H4 (cell line): ENCODE data around the gene SPATA45. TPM values are rescaled to one million over a fixed set of nuclear protein-coding genes. Genes with fewer than 3 reads are reported as not detected.
"Not testable (repeated sequence)": the region's sequence is repeated elsewhere in the genome, so short reads cannot be mapped to it uniquely, and the experiment has no call there.

ENCODE experiments used
- DNase-seq: peaks from one replicate; pipeline ENCODE4 v3.0.0-alpha.2; 2015; ENCODE audit warnings: low spot score
- total RNA-seq: library from RNA; depleted of rRNA; stranded (reverse); fragments of >200 nt; shearing (Covaris generic); gene quantifications from 2 replicates; pipeline ENCODE4 v1.2.3, GENCODE V29; 2014

SPATA45 gene
- total RNA-seq, 1 experiment from 2014 or later = 0.75 TPM

DNA sequence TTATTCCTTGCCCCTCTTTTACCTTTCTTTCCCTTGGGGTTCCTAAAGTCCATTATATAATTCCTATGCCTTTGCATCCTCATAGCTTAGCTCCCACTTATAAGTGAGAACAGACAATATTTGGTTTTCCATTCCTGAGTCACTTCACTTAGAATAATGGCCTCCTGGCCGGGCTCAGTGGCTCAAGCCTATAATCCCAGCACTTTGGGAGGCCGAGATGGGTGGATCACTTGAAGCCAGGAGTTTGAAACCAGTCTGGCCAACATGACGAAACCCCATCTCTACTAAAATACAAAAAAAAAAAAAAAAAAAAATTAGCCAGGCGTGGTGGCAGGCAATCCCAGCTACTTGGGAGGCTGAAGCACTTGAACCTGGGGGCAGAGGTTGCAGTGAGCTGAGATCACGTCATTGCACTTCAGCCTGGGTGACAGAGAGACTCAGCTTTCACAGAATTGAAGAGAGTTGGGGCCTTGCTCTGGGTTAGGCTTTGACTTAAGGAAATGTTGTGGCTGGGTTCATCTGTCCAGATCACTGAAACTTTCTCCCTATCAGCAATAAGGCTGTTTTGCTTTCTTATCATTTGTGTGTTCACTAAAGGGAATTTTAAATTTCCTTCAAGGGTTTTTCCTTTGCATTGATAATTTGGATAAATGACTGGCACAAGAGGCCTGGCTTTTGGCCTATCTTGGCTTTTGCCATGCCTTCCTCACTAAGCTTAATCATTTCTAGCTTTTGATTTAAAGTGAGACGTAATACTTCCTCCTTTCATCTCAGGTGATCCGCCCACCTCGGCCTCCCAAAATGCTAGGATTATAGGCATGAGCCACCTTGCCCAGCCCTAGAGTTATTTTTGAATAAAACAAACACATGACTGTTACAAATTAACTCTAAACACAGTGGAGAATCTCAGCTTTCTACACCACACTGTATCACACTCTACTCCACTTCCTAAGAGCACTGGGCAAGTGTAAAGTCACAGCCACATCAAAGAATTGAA is 13.9 kb downstream of the SPATA45 start:
- DNase-seq = not testable (repeated sequence)

DNA sequence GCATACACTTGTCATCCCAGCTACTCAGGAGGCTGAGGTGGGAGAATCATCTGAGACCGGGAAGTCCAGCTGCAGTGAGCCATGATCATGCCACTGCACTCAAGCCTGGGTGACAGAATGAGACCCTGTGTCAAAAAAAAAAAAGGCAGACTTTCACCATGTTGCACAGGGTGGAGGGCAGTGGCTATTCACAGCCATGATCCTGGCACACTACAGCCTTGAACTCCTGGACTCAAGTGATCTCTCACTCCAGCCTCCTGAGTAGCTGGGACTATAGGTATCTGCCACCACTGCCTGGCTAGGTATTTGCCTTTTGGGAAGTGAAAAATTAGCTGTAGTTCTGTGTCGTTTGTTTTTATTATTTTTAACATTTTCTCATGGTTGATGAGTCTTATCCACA is 19.1 kb downstream of the SPATA45 start:
- no peak for DNase-seq

GRCh38 chr1:212827831-212828278 is 19.6 kb downstream of the SPATA45 start:
- DNase-seq = no peak

DNA sequence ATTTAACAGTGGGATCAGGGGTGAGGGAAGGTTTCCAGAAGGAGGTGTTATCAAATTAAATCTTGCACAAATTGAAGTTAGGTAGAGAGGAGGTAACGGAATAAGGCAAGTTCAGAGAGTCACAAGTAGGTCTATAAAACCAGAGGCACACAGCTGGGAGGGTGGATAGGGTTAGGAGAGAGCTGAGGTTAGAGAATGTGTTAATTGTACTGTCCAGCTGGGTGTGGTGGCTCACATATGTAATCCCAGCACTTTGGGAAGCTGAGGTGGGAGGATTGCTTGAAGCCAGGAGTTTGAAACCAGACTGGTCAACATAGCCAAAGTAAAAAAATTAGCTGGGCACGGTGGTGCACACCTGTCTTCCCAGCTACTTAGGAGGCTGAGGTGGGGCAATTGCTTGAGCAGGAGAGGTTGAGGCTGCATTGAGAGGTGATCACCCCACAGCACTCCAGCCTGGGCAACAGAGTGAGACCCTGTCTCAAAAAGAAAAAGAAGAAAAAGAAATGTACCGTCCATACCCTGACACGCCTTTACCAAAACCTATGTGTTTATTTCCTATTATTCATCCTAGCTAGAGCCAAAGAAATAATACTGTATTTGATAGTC is 20.2 kb downstream of the SPATA45 start:
- DNase-seq = no peak

GRCh38 chr1:212825798-212826452 is 21.5 kb downstream of the SPATA45 start:
- DNase-seq = no peak

DNA sequence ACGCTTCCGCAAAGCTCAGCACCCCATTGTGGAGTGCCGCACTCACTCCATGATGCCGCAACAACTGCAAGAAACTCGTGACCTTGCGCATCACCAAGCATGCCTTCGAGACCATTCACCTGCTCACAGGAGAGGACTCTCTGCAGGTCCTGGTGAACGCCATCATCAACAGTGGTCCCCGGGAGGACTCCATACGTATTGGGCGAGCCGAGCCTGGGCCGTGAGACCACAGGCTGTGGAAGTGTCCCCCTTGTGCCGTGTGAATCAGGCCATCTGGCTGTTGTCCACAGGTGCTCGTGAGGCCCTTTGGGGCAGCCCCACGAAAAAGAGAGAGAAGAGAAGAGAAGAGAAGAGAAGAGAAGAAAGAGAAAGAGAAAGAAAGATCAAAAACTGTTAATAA is 23.2 kb downstream of the SPATA45 start:
- DNase-seq = no peak

GRCh38 chr1:212822956-212823355 is 24.5 kb downstream of the SPATA45 start:
- no peak for DNase-seq

- DNase-seq = no peak
Measured at GRCh38 chr1:212820969-212821368, 26.5 kb downstream of the SPATA45 start.

DNA sequence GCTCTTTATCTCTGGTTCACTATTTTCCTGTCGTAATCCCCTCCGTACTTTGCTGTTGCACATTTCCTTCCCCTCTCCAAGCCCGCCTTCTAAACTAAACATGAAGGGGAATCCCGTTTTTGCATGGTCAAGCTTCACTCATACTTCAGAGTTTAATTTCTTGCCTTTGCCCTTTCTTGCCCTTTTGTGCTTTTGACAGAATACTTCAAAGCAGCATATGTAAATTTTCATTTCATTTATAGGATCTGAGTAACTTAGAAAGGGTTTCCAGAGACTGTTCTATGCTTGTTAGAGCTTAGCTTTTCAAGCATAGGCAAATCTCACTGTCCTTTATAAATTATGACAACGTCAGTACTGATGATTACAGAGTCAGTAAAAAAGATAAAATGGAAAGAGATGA is 27.7 kb downstream of the SPATA45 start:
- no peak for DNase-seq

DNA sequence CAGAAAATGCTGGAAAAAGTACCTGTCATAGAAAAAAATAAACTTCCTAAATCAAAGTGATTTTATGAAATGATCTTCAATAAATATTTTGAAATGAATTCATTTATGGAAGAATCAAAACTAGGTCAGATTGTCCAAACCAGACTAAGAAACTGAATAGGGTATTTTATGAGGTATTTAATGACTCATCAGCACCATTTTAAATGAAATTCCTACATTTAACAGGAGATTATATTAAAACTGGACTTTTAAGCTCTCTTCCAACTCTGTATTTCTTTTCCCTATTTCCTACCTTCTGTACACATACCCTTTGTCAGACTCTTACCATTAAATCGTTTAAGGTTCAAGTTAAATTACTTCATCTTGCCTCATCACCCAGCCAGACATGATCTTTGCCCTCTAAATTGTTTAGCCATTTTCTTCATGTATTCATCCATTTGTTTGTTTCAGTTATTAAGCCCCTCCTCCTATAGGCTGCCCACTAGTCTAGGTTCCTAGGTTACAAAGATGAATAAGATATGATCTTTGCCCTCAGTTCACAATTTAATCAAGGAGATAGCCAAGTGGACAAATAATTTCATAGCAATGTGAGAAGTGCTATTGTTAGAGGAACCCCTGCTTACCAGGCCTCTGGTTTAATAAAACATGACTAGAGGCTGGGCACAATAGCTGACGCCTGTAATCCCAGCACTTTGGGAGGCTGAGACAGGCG is 30.7 kb downstream of the SPATA45 start:
- DNase-seq = no peak

DNA sequence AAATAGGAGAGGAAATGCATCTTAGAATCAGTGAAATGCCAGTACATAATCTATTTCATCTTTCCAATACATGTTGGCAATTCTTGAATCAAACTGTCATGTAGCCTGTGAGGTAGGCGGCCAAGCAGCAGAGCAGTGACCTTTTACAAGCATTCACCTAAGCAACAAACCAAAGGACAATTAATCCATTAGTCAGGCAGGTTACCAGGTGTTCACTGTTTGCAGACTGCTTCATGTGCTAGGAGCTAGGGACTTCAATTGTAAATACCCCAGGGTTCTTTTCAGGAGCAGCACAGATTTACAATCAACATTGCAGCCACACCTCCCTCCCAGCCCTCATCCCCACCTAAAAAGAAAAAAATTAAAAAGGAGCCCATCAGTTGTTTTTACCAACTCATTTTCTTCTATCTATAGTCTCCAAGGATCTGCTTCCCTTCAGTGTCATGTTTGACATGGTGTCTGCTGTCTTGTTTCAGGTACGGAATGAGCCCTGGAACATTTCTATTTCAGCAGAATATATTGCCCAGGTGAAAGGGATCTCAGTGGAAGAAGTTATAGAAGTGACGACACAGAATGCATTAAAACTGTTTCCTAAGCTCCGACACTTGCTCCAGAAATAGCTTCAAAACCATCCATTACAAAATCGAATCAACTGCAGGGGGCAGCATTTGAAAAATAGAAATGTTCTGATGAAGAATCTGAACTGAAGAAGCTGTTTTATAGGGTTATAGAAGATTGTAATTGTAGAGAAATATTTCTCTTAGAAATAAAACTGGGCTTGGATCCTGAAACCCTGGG is 32.7 kb downstream of the SPATA45 start:
- DNase-seq = no peak

DNA sequence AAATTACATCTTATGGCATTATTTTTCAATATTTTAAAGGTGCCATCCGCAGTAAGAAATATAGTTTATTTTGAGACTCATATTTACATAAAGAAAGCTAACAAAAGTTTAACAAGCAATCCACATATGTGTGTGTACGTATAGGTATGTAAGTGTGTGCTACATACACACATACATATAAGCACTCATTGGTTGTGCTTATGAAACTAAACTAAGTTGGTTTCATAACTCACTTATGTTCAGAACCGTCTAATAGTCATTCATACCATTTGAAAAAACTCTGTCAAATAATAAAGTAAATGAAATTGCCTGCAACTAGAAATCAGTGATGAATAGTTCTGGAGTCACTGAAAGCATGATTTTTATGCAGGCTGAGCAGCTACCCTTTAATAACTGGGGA is 41.7 kb downstream of the SPATA45 start:
- DNase-seq = no peak

GRCh38 chr1:212797681-212798080 is 49.8 kb downstream of the SPATA45 start:
- DNase-seq = no peak

- no peak for DNase-seq
Measured at GRCh38 chr1:212794561-212795014, 52.9 kb downstream of the SPATA45 start.

DNA sequence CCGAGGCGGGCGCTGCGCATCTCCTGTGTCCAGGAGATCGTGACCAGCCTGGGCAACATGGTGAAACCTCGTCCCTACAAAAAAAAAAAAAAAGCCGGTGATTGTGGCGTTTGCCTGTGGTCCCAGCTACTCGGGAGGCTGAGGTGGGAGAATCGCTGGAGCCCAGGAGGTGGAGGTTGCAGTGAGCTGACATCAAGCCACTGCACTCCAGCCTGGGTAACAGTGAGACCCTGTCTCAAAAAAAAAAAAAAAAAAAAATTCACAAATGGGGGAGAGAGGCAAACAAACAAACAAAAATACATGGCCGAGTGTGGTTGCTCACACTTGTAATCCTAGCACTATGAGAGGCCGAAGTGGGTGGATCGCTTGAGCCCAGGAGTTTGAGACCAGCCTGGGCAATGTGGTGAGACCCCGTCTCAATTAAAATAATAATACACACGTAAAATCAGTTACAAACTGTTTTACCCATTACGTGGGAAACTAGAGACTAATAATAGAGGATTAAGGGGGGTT is 55.0 kb downstream of the SPATA45 start:
- DNase-seq = no peak

DNA sequence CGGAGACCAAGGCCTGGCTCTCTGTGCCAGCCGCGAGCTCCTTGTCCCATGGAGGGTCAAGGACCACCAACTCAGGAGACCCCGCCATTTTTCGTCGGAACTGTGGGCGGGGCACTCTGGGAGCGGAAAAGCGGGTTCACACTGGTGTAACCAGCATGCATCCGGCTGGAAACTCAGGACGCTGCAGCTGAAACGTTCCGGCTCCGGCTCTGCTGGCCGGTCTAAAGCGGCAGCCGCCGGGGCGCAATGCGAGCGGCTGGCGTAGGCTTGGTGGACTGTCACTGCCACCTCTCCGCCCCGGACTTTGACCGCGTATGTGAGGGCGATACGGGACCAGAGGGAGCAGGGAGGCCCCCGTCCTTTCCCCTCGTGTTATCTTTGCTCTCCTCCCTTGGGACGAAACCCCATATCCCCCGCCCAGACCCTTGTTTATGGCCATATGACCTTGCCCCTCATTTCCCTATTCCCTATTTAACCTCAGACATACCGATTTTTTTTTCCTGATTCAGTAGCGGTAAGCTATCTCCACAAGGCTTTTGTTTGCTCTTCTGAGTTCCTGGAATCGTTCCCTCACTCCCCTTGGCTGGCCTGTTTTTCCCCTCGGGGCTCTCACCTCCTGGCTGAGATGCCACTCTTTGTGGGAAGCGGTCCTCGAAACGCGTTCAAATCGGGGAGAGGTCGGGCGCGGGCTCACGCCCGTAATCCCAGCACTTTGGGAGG is 55.6 kb downstream of the SPATA45 start, which contains the start of the genes NSL1 and TATDN3:
Gene NSL1 (minus strand): TSS at position 102 of the 720 bp plus-strand sequence. CDS start 14 bp downstream, at position 88.
Gene TATDN3 (plus strand): TSS at position 219 of the 720 bp plus-strand sequence. CDS start 28 bp downstream, at position 247.
- DNase-seq = peak; percentile 77

- DNase-seq = no peak
Measured at GRCh38 chr1:212791261-212791675, 56.2 kb downstream of the SPATA45 start.

GRCh38 chr1:212785871-212786270 is 61.6 kb downstream of the SPATA45 start:
- no peak for DNase-seq

DNA sequence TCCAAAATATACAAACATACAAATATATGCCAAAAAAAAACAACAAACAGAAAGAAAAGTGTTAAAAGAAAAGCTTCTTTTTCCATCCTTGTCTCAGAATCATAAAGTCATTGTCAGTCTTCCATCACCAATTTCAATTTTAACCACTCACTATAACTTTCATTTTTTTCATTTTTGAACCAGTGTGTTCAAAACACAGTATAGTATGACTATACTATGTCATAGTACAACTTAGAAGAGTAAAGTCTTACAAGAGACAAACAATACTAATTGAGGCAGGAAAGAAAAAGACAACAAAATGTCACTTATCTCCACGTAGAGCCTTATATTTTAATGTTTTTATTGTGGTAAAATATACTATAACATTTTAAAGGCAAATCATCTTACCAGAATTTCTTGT is 63.5 kb downstream of the SPATA45 start:
- DNase-seq = no peak
